HG02610 (cell line): Measurements from ENCODE around the gene EFCAB9.
"Not testable (repeated sequence)": the region's sequence is repeated elsewhere in the genome, so short reads cannot be mapped to it uniquely, and the experiment has no call there.

Experiments used
- ATAC-seq: cut with Tn5 transposase; IDR thresholded peaks from one replicate; pipeline ENCODE4 v1.9.1; 2021; ENCODE audit warnings: mild to moderate bottlenecking, moderate library complexity; ENCODE audit not compliant: unreplicated experiment

Gene EFCAB9

DNA sequence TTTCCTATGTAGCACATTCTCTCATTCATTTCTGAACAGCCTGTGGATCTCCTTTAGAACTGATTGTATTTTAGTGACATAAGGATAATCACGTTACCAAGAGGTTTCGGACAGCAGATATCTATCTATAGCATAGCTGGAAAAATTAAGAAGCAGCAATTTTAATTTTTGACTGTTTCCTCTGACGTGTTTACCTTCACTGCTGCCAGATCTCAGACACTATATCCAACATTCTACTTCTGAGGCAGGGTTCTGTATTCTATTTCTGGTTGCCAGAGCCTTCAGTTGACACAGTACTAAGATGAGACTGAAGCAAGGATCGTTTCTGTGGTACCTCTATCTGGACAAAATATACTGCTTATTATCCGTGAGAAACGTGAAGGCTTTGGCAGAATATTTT, at the start of gene EFCAB9:
EFCAB9 (plus strand) TSS at position 301 of the 400 bp plus-strand sequence; CDS start at position 302, 1 bp downstream.
- ATAC-seq: no peak

GRCh38 chr5:172144291-172144815, 49.6 kb upstream of the EFCAB9 start:
- ATAC-seq: peak; percentile 85

DNA sequence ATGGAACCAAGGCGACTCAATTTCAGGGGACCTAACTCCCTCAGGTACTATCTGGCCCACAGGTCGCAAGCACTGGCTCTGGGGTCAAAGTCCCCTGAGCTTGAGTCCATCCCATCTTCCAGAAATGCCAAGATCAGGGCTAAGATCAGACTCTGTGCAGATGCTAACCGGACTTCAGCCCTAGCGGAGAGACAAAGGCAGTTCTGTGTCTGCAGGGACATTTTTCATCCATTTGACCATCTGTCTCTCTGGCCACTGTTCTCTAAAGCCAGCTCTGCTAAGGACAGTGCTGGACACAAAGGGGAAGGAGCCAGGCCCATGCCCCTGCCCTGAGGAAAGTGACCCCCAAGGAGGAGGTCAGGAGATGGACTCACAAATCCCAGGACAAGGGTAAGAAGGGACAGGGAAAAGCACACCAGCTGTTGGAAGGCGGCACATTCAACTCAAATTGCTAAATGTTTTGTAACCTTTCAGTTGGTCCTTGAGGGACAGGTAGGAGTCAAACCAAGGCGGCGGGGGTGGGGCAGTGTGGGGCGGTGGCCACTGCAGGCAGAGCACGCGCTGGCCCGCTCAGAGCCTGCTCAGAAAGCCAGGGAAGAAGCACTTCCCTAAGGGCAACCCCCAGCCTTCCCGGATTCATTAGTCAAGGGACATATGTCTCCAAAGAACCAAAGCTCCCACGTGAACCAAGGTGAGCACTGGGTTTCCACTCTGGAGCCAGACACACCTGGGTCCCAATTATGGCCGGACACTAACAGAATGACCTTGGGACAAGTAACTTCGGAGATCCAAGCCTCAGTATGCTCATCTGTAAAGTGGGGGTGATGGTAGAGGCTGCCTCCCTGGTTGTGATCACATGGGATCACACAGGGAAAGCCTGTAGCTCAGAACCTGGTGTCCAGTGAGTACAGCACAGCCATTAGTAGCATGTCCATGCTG, 48.8 kb upstream of the EFCAB9 start:
- ATAC-seq: no peak

DNA sequence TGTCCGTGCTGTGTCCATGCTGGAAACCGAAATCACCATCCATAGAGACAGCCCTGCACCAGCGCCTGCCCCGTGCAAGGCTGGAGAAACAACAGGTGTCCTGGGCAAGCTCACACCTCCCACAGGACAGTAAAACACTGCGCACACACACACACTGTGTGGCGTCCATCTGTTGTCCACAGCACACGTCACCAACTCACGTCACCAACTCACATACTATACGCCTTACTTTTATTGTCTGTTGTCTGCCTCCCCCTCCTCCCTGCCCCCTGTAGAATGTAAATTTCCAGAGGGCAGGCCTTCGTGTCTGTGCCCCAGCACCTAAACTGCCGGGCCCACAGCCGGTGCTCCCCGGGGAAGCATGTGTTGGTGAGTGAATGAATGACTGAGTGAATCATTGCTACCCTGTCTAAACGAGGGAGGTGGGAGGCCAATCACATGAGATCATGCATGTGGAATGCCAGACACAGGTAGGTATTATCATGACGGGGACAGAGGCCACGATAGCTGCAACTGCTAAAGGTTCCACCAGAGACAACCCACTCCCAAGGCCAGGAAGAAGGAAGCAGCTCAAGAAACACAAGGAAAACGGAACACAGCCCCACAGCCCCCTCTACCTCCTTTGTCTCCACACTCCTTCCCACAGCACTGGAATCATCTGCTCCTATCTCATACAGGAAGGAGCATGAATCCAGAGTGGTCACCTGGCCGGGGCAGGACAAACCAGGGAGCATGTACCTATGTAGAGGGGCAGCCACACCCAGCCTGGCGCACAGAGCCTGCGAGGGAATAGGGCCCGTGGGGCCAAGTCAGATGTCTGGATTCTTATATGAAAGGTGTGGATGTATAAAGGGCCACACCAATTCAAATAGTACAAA, 47.9 kb upstream of the EFCAB9 start:
- no peak for ATAC-seq

GRCh38 chr5:172146748-172147092, 47.3 kb upstream of the EFCAB9 start:
- no peak for ATAC-seq

DNA sequence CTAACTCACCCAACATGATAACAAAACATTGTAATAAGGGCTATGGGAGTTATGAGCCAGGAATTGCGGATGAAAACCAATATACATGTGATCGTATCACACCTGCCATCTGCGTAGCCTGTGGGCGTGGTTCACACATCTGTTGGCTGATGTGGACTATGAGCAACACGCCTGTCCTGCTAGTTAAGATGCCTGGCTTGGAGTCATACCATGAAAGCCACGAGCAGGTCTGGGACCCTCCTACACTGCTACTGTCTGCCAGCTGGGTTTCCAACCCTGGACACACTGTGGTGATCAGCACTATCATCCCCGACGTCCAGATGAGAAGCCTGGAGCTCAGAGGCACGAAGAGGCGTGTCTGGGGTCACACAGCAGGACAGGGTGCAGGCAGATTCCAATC, 46.1 kb upstream of the EFCAB9 start:
- ATAC-seq: no peak

GRCh38 chr5:172148381-172148780, 45.6 kb upstream of the EFCAB9 start:
- no peak for ATAC-seq

DNA sequence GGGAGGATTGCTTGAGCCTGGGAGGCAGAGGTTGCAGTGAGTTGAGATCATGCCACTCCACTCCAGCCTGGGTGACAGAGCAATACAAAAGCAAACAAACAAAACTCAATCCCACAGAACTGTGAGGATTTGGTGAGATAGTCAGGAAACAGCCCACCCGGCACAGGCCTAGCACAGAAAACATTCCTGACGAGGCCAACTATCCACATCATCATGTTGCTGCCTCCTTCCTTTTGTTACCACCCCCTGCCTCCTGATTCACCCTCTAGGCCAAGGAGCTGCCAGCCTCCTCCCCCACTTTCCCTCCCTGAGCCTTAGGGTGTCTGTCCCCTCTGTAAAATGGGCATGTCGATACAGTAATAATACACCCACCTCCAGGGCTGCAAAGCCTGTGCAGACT, 44.9 kb upstream of the EFCAB9 start:
- ATAC-seq: no peak

DNA sequence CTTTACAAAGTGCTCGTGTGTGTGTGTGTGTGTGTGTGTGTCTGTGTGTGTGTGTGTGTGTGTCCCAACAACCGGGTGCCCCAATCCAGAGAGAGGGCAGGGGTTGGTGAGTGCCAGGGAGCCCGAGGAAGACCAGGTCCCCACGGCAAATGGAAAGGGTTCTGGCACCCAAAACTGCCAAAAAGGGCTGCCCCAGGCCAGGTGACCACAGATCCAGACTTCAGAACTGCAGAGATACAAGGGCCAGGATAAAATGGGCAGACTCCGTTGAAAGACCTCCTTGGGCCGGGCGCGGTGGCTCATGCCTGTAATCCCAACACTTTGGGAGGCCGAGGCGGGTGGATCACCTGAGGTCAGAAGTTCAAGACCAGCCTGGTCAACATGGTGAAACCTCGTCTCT, 44.5 kb upstream of the EFCAB9 start:
- not testable (repeated sequence) for ATAC-seq

GRCh38 chr5:172150514-172151425, 43.2 kb upstream of the EFCAB9 start:
- peak; percentile 83 for ATAC-seq

DNA sequence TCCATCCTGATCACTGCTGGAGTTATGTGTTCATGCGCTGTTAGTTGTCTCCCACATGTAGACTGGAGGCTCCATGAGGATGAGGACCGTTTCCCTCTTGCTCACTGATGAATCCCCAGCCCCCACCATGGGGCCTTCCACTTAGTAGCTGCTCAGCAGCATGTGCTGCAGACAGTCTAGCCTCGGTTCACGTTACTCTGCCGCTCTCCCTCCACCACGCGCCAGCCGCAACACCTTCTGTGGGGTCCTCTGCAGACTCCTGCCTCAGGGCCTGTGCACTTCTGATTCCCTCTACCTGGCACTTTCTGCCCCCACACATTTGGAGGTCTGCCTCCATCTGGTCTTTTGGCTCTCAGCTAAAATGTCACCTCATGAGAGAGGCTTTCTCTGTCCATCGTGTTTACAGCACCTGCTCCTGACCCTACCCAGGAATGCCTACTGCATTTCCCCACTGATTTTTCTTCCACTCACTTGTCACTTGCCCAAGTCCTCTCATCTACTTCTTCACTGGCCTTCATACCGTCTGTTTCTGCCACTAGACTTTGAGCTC, 42.2 kb upstream of the EFCAB9 start:
- no peak for ATAC-seq

DNA sequence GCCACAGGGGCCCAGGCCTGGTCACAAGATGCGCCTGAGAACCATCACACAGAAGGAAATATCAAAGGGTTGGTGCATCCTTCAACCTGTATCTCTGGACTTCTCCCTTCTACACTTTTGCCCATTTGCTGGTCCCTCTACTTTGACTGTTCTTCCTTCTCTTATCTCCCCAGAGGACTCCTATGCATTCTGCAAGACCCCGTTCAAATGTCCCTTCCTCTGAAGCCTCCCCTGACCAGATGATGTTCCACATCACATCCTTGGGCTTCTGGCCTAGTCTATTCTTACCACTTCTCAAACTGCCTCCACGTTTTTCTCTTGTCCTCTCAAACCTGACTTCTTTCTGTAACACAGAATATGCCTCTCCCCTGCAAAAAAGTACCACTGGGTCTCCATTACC, 40.3 kb upstream of the EFCAB9 start:
- ATAC-seq: no peak

DNA sequence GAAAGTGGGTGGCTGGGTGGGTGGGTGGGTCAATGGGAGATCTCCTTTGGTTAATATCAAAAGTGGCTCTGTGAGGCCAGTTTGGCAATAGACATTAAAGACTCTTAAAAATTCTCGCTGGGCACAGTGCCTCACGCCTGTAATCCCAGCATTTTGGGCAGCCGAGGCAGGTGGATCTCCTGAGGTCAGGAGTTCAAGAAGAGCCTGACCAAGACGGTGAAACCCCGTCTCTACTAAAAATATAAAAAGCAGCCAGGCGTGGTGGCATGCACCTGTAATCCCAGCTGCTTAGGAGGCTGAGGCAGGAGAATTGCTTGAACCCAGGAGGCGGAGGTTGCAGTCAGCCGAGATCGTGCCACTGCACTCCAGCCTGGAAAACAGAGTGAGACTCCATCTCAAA, 38.9 kb upstream of the EFCAB9 start:
- not testable (repeated sequence) for ATAC-seq

DNA sequence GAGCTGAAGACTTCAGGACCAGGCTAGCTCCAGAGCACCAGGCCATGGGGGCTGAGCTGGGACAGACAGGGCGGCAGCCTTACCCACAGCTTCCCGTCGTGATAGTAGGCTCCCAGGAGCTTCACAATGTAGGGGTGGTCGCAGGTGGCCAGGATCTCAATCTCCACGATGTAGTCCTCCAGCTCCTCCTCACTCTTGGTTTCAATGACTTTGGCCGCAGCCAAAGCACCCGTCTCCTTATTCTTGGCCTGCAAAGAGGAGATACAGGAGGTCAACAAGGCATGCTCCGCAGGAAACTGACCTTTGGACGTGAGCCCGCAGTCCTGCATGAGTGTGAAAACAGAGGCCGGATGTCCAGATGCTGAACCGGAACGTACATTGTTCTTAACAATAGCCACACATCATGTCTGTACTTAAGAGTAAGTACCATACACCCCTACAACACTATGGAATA, 37.4 kb upstream of the EFCAB9 start:
- no peak for ATAC-seq

DNA sequence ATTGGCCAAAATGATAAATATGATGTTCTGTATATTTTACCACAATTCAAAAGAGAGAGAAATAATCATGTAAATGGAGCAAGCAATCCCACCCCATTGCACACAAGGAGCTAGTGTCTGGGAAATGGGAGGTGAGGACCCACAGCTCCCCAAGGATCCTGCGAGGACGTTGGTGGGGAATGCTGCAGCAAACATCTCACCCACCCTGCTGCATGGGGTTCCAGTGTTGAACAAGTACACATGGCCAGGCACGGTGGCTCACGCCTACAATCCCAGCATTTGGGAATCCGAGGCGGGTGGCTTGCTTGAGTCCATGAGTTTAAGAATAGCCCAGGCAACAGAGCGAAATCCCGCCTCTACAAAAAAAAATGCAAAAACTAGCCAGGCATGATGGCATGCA, 35.0 kb upstream of the EFCAB9 start:
- no peak for ATAC-seq

GRCh38 chr5:172160506-172160905, 33.5 kb upstream of the EFCAB9 start:
- ATAC-seq: no peak

DNA sequence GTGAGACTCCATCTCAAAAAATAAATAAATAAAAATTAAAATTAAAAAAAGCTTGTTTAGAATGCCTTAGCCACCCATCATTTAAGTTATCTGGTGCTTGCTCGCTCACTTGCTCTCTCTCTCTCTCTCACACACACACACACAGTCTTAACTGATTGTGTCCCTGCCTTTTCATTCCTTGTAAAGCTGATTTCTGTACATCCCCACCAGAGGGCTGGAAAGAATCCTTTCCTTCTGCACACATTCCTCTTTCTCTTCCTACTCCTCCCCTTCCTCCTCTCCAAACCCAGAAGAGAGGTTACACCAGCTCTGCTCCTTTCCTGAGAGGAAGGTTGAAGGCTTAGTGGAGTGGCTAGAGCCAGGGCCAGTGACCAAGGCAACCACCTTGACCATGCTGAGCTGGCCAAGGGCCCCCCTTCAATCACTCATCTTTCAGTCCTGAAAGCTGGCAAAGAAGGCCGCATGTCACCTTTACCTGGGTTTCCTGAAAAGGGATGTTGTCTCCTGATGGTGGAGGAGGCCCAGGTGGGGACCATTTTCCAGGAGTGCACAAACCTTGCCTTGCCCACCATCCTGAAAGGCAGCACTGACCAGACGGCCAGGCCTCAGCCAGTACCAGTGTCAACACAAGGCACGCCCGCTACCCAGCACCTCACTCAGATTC, 31.5 kb upstream of the EFCAB9 start:
- ATAC-seq: no peak

DNA sequence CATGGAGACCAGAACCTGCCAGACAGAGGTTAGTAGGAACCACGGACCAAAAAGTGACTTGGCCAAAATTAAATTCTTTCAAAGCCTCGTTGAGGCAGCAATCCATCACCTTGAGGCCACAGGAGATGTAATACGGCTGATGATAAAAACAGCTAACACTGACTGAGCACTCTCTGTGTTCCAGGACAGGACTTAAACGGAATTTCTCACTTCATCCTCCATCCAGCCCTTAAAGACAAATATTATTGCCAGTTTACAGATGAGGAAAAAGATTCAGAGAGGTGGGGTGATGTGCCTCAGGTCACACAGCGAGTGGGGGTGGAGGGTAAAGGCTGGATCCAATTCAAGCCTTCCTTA, 31.0 kb upstream of the EFCAB9 start:
- no peak for ATAC-seq

DNA sequence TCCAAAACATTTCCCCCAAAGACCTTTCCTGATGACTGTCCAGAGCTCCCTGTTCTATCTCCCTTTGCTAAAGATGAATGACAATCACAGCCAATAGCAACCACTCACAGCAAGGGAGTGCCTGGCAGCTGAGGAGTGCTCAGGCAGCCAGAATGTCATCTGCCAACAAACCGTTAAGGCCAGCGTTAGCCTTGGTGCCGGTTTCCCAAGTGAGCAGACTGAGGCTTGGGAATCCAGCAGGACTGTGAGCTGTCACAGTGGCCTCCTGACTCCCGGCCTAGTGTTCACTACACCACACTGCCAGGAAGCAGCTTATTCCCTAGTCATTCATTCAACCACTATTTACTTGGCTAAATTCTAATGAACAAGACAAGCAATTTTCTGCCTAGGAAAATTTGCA, 30.6 kb upstream of the EFCAB9 start:
- no peak for ATAC-seq

- no peak for ATAC-seq
Observed at GRCh38 chr5:172164769-172165212, 29.2 kb upstream of the EFCAB9 start.
